HG03039 (cell line): ENCODE measurements around the gene CHRD.

Experiments used
- ATAC-seq: cut with Tn5 transposase; IDR thresholded peaks from one replicate; pipeline ENCODE4 v1.9.1; 2021; ENCODE audit warnings: mild to moderate bottlenecking, moderate library complexity; ENCODE audit not compliant: unreplicated experiment

CHRD gene

DNA sequence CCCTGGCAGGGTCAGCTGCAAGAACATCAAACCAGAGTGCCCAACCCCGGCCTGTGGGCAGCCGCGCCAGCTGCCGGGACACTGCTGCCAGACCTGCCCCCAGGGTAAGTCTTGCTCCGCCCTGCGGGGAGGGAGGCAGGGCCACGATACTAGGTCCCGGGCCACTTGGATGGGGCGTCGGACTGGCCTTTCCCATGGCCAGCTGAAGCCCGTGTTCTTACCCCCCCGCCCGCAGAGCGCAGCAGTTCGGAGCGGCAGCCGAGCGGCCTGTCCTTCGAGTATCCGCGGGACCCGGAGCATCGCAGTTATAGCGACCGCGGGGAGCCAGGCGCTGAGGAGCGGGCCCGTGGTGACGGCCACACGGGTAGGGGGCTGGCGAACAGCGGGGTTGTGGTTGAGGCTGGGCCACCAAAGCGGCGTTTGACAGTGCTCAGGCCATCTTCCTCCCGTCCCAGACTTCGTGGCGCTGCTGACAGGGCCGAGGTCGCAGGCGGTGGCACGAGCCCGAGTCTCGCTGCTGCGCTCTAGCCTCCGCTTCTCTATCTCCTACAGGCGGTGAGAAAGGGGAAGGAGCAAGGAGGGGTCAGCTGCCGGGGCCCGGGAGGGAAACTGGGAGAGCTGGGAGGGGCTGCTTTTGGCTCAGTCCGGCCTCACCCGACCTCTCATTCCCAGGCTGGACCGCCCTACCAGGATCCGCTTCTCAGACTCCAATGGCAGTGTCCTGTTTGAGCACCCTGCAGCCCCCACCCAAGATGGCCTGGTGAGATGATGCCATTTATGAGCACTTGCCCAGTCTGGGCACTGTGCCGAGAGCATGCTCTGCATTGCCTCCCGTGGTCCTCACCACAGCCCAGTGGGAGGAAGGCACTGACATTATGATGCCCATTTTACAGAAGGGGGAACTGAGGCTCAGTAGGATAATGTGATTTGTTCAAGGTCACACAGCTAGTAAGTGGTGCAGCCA is 1.7 kb downstream of the CHRD start:
- no peak for ATAC-seq

DNA sequence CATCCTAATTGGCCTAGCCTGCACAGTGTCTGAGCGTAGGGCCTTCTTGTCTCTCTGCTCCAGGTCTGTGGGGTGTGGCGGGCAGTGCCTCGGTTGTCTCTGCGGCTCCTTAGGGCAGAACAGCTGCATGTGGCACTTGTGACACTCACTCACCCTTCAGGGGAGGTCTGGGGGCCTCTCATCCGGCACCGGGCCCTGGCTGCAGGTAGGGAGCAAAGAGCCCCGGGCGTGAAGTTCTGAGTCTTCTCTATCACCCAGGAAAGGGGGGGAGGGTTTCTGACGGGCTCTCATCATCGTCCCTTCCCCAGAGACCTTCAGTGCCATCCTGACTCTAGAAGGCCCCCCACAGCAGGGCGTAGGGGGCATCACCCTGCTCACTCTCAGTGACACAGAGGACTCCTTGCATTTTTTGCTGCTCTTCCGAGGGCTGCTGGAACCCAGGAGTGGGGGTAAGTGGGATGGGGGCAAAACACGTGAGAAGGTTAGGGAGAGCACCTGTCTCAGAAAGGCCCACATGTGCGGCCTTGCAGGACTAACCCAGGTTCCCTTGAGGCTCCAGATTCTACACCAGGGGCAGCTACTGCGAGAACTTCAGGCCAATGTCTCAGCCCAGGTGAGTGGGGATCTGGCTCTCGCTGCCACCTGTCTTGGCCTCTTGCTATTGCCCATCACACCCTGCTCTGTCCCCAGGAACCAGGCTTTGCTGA is 2.6 kb downstream of the CHRD start:
- ATAC-seq: no peak

DNA sequence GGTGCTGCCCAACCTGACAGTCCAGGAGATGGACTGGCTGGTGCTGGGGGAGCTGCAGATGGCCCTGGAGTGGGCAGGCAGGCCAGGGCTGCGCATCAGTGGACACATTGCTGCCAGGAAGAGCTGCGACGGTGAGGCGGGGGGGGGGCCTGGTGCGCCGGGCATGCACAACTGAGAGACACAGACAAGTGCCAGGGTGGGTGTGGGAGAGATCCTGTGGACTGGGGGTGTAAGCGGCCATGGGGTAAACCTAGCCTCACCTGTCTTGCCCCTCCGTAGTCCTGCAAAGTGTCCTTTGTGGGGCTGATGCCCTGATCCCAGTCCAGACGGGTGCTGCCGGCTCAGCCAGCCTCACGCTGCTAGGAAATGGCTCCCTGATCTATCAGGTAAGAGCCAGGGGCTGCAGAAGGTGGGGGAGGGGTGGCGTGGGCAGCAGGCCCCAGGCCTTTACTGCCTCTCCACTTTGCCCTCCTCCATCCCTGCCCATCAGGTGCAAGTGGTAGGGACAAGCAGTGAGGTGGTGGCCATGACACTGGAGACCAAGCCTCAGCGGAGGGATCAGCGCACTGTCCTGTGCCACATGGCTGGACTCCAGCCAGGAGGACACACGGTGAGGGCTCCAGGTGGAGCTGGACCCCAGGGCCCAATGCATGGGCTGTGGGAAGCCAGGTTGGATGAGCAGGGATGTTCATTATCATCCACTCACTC is 3.3 kb downstream of the CHRD start:
- no peak for ATAC-seq

- no peak for ATAC-seq
Observed at GRCh38 chr3:184384342-184384741, 4.5 kb downstream of the CHRD start.

DNA sequence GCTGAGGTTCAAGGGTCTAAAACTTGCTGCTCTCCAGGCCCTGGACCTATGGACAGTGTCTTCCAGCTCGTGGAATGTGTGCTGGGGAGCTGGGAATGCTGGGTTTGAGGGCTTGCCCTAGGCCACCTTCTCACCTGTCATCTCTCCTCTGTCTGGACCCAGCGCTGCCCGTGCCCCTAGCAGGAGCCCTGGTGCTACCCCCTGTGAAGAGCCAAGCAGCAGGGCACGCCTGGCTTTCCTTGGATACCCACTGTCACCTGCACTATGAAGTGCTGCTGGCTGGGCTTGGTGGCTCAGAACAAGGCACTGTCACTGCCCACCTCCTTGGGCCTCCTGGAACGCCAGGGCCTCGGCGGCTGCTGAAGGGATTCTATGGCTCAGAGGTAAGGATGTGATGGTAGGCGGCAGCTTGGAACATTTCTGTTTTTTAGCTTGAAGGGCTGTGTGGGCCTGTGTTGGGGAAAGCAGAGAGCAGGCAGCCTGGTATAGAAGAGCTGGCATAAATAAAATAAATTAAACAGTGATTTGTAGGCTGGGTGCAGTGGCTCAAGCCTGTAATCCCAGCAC is 5.1 kb downstream of the CHRD start:
- no peak for ATAC-seq

DNA sequence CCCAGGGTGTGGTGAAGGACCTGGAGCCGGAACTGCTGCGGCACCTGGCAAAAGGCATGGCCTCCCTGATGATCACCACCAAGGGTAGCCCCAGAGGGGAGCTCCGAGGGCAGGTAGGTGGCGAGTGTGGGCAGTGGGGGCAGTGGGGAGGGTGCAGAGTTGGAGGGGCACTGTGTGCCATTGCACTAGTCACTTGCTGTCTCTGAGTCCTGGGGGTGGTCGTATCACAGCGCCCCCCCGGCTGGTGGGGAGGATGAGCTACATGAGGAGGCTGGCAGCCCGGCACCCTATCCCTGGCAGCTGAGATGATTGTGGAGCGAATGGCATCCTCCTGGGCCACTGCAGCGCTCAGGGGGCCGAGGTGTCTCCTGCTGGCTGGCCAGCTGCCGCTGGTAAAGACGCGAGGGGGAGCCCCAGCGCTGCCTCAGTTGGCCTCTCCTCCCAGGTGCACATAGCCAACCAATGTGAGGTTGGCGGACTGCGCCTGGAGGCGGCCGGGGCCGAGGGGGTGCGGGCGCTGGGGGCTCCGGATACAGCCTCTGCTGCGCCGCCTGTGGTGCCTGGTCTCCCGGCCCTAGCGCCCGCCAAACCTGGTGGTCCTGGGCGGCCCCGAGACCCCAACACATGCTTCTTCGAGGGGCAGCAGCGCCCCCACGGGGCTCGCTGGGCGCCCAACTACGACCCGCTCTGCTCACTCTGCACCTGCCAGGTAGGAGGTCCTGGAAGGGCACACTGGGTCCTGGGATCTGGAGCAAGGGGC is 6.4 kb downstream of the CHRD start:
- ATAC-seq: no peak

DNA sequence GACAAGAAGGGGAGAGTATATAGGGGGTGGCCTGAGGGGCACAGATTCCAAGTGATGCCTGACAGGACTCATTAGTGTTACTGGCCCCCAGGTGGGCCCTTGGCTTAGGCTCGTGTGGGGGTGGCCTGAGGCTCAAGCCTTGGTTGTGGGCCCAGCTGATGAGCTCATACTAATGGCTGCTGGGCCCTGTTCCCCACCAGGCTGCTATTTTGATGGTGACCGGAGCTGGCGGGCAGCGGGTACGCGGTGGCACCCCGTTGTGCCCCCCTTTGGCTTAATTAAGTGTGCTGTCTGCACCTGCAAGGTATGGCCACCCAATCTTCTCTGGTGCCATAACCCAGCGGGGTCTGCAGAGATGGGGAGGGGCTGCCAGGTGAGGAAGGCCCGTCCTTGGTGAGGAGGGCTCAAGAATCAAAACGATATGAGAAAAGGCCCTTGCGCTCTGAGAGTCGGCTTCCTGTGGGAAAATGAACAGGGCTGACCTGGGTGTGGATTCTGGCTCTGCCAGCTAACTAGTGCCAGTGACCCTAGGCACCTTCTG is 7.4 kb downstream of the CHRD start:
- ATAC-seq: no peak

- no peak for ATAC-seq
Observed at GRCh38 chr3:184388164-184388935, 8.5 kb downstream of the CHRD start.

GRCh38 chr3:184388936-184389230 is 9.0 kb downstream of the CHRD start:
- no peak for ATAC-seq

- no peak for ATAC-seq
Observed at GRCh38 chr3:184389384-184389783, 9.5 kb downstream of the CHRD start.

- no peak for ATAC-seq
Observed at GRCh38 chr3:184389935-184390528, 10.2 kb downstream of the CHRD start.

DNA sequence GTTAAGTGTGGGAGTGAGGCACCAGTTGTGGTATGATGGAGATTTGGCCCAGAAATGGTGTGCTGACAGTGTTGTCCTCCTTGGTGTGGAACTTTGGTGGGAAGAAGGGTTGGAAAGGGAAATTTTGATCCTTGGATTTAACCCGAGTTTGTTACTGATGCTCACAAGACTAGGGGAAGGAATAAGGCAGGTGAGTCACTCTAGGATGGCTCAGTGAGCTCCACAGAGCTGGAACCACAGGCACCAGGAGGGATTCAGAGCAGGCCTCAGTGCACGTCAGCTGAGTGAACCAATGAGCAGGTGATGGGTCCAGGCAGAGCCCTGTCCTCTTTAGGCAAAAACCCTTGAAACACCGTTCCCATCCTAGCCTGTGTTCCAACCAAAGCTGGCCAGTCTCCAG is 11.4 kb downstream of the CHRD start:
- ATAC-seq: no peak

DNA sequence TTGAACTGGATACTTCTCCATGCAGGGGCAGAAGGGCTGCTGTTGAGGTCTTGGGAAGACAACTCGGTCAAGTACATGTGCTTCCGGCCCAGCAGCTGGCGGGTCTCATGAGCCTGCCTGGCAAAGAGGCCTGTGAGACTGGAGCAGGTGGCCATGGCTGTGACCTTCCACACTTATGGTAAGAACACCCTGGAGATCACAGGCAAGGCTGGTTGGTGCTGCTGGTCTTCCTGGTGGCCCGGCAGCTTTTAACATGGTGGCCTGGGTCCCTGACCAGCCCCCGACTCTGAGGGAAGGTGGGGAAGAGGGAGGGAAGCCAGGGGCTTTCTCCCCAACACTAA is 15.4 kb downstream of the CHRD start:
- ATAC-seq: no peak

GRCh38 chr3:184399410-184399809 is 19.6 kb downstream of the CHRD start:
- ATAC-seq: no peak

DNA sequence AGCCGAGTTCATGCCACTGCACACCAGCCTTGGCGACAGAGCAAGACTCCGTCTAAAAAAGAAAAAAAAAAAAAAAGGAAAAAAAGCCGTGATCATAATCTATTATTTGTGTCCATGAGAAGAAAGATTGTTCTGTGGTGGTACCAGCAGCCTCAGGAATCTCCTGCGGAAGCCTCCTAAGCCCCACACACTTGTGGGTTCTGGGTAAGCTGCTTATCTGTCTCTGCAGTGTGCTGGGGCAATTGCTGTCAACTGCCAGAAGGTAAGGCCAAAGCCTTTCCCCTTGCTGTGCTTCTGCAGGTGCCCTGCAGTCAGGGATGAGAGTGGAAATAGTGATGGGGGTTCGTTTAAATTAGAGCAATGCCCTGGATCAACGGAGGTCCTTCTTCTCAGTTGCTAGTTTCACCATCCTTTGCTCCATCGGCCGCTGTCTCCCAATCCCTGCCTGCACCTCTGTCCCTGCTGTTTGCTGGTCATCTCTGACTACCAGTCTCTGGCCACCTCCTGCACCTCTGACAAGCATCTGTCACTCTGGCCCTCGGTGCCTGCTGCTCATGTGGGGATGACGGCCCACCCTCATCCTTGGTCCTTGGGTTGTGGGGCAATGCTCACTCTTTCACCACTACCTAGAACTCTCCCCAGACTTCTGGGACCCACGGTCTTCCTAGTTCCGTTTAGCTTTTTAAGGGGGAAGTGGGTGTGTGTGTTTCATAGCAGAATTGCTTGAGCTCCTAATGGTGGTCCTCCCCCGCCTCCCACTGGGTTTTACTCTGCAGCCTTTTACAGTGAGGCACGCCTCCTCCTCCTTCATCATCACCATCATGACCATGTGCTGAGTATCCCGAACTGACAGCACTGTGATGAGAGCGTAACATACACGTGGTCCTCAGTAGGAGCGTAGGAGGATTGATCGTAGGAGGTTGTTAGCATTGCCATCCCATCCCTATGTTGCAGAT is 25.5 kb downstream of the CHRD start:
- no peak for ATAC-seq

GRCh38 chr3:184409331-184409926 is 29.6 kb downstream of the CHRD start:
- ATAC-seq: no peak

DNA sequence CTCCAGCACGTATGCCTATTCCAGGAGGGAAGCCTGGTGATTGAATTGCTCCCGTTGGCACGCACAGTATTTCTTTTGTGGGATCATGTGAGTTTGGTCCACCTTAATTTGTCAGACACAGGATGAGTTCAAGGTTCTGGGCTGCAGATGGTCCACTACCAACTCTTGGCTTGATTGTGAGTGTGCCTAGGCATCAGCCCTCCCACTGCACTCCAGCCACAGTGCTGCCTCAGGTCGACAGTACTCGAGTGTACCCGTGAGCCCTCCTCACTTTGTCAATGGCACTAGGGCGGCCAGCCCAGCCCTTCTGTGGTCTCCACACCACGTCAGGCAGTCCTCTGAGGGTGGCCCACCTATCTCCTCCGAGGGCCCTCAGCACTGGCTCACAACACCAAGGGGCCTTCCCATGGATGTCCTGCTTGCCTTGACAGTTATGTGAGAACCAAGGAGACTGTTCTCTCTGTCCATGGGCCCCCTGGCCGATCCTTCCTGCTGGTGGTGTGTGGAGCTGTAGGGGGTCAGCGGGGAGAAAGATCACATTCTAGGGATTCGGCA is 30.2 kb downstream of the CHRD start:
- ATAC-seq: no peak
